GM11168 (cell line): ENCODE results near the gene SLC27A4.

Experiments used
- in situ Hi-C: fragments of 300-500 bp; cut with MboI; formaldehyde crosslinking; loops from one replicate; pipeline ENCODE4 v1.12.0; 2022; ENCODE audit warnings: low sequenced_read_pairs; ENCODE audit not compliant: unreplicated experiment

SLC27A4 gene

GRCh38 chr9:128409978-128410377 is 69.7 kb downstream of the SLC27A4 start:
- in situ Hi-C loops, result no loop called here
